Endothelial cell (in vitro differentiated cells): Measurements from ENCODE around the gene LMAN2L. TPM values are rescaled to one million over a fixed set of nuclear protein-coding genes. Genes with fewer than 3 reads are reported as not detected.
A peak's percentile ranks its signal among the peaks of the same experiment; 100 is the strongest.

ENCODE experiments used
- DNase-seq: peaks from one replicate; pipeline ENCODE4 v3.0.0; 2021; ENCODE audit warnings: low spot score
- H3K27ac Mint-ChIP-seq: one replicate; pipeline ENCODE4 v1.8.0; 2021; ENCODE audit warnings: mixed read lengths, inconsistent platforms; ENCODE audit not compliant: unreplicated experiment
- H3K27me3 Mint-ChIP-seq: one replicate; pipeline ENCODE4 v1.8.0; 2021; ENCODE audit warnings: mild to moderate bottlenecking, moderate library complexity, mixed read lengths, inconsistent platforms; ENCODE audit not compliant: unreplicated experiment
- H3K36me3 Mint-ChIP-seq: one replicate; pipeline ENCODE4 v1.8.0; 2021; ENCODE audit warnings: mild to moderate bottlenecking, low read depth, mixed read lengths, inconsistent platforms; ENCODE audit not compliant: unreplicated experiment
- H3K4me1 Mint-ChIP-seq: one replicate; pipeline ENCODE4 v1.8.0; 2021; ENCODE audit warnings: mild to moderate bottlenecking, mixed read lengths, inconsistent platforms; ENCODE audit not compliant: unreplicated experiment
- H3K4me3 Mint-ChIP-seq: one replicate; pipeline ENCODE4 v1.8.0; 2021; ENCODE audit warnings: mild to moderate bottlenecking, mixed read lengths, inconsistent platforms; ENCODE audit not compliant: unreplicated experiment
- H3K9me3 Mint-ChIP-seq: one replicate; pipeline ENCODE4 v1.8.0; 2021; ENCODE audit warnings: mixed read lengths, inconsistent platforms; ENCODE audit not compliant: unreplicated experiment
- CTCF ChIP-seq: fragments of 200-600 bp; sonication (generic); IDR thresholded peaks from one replicate; pipeline ENCODE4 v1.5.0; 2021; ENCODE audit warnings: antibody characterized with exemption; ENCODE audit not compliant: unreplicated experiment
- total RNA-seq: library from RNA; stranded (reverse); fragmentation: NEBNext Ultra II Directional; extraction: Animal tissue kit (Norgen Biotek cat#: 25700); gene quantifications from one replicate; pipeline ENCODE4 v1.2.1, GENCODE V29; 2021; ENCODE audit not compliant: unreplicated experiment

LMAN2L gene
- total RNA-seq, 1 donor from 2014 or later, result 19.4 TPM

GRCh38 chr2:96727431-96727830, 12.4 kb downstream of the LMAN2L start:
- Mint-ChIP-seq H3K9me3 (no peaks in the 10 kb centered on the region), H3K36me3 (peaks cover 29% of the 10 kb centered on the region), H3K4me1 (no peaks in the 10 kb centered on the region), H3K4me3 (no peak overlapping the region), H3K27me3 (no peaks in the 10 kb centered on the region), H3K27ac (no peak overlapping the region)
- DNase-seq, result no peak
- no peak for TF ChIP-seq CTCF

- H3K9me3 Mint-ChIP-seq, result no peaks in the 10 kb centered on the region
Measured at GRCh38 chr2:96726131-96726530, 13.7 kb downstream of the LMAN2L start.

GRCh38 chr2:96716388-96716787, 23.5 kb downstream of the LMAN2L start:
- DNase-seq, result no peak
- Mint-ChIP-seq H3K9me3 (no peaks in the 10 kb centered on the region), H3K4me1 (peaks cover 2% of the 10 kb centered on the region), H3K4me3 (no peak overlapping the region), H3K27ac (no peak overlapping the region), H3K27me3 (no peaks in the 10 kb centered on the region), H3K36me3 (peaks cover 3% of the 10 kb centered on the region)
- TF ChIP-seq CTCF, result no peak

More at GRCh38 chr2:96726131-96726530, 13.7 kb downstream of the LMAN2L start:
- no peak for TF ChIP-seq CTCF
- Mint-ChIP-seq H3K4me1 (no peaks in the 10 kb centered on the region), H3K4me3 (no peak overlapping the region), H3K27me3 (no peaks in the 10 kb centered on the region), H3K27ac (no peak overlapping the region), H3K36me3 (peaks cover 29% of the 10 kb centered on the region)
- DNase-seq, result no peak

GRCh38 chr2:96715658-96716057, 24.2 kb downstream of the LMAN2L start:
- no peak for DNase-seq
- Mint-ChIP-seq H3K9me3 (no peaks in the 10 kb centered on the region), H3K27me3 (no peaks in the 10 kb centered on the region), H3K4me1 (peaks cover 2% of the 10 kb centered on the region), H3K4me3 (no peak overlapping the region), H3K36me3 (peaks cover 9% of the 10 kb centered on the region), H3K27ac (no peak overlapping the region)
- TF ChIP-seq CTCF, result no peak

- no peaks in the 10 kb centered on the region for H3K9me3 Mint-ChIP-seq
- no peak for DNase-seq
- H3K4me1 Mint-ChIP-seq, result peaks cover 2% of the 10 kb centered on the region
- peak overlapping the region; percentile 14 for H3K4me3 Mint-ChIP-seq
- H3K27me3 Mint-ChIP-seq, result no peaks in the 10 kb centered on the region
- H3K36me3 Mint-ChIP-seq, result peaks cover 38% of the 10 kb centered on the region
- no peak overlapping the region for H3K27ac Mint-ChIP-seq
- TF ChIP-seq CTCF, result no peak
Measured at GRCh38 chr2:96710985-96711384, 28.9 kb downstream of the LMAN2L start.
